Umbilical cord (tissue), 2 donors: ENCODE results near the gene JRKL. TPM values are rescaled to one million over a fixed set of nuclear protein-coding genes. Genes with fewer than 3 reads are reported as not detected.

Experiments used
- DNase-seq: peaks from one replicate; pipeline ENCODE4 v3.0.0-alpha.2; 2015; ENCODE audit warnings: low spot score
- total RNA-seq: library from RNA; depleted of rRNA; stranded (reverse); fragments of >200 nt; gene quantifications from one replicate; pipeline ENCODE4 v1.2.3, GENCODE V29; 2014; ENCODE audit warnings: low replicate concordance; ENCODE audit not compliant: insufficient read depth

JRKL gene
- 27.4 TPM for total RNA-seq

- DNase-seq, result peak; percentile 98
Measured at GRCh38 chr11:96389720-96390487, at the start of gene JRKL, which contains the start of gene CCDC82. Gene JRKL, plus strand, starts transcription at chr11:96390013. Its CDS starts 637 bp downstream, at chr11:96390650. Gene CCDC82, minus strand, starts transcription at chr11:96389912. Its CDS starts 5,165 bp downstream, at chr11:96384747.

GRCh38 chr11:96340555-96340885 is 49.3 kb upstream of the JRKL start:
- DNase-seq, result no peak

- DNase-seq, result no peak
Measured at GRCh38 chr11:96341211-96342013, 48.4 kb upstream of the JRKL start.

DNA sequence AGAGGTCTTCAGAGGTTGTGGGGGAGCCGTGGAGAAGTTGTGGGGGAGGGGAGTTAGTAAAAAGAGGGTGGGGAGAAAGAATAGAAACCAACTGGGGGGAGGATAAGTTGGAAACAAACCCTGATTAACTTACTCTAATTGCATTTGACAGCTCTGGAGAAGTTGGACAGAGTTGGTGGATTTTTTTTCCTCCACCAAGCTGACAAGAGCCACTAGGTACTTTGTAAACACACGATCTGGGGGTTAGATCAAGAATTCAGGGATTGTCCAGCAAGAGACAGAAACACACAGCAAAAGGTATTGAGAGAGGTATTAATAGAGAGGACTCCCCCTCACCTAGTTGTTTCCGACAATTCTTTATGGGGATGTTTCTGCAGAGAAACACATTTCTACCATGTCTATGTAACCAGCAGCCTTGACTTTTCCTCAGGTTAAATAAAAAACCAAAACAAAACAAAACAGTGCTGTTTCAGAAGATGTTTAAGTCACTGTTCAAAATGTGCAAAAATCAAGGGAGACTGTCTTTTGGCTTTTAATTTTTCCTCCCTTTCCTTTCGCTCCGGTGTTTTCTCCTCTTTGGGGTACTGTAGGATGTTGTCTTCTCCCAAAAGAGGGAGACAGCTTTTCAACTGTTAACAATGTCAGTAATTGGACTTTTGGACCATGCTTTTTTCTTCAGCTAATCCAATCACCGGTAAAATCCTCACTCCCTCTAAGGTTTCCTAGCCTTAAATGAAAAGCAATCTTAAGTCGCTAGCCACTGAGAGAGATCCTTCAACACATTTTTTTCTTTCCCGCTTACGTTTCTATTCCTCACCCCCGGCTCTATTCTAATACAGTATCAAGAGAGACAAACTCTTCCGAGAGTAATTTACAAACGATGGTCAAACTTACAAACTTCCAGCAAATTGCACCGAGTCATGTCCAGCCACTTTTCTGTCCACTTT is 47.5 kb upstream of the JRKL start:
- DNase-seq, result peak; percentile 55

GRCh38 chr11:96342961-96343711 is 46.7 kb upstream of the JRKL start, which contains the start of gene MAML2:
Gene MAML2, minus strand, starts transcription at chr11:96343195. Its CDS starts 1,300 bp downstream, at chr11:96341895.
- DNase-seq, result peak; percentile 97

DNA sequence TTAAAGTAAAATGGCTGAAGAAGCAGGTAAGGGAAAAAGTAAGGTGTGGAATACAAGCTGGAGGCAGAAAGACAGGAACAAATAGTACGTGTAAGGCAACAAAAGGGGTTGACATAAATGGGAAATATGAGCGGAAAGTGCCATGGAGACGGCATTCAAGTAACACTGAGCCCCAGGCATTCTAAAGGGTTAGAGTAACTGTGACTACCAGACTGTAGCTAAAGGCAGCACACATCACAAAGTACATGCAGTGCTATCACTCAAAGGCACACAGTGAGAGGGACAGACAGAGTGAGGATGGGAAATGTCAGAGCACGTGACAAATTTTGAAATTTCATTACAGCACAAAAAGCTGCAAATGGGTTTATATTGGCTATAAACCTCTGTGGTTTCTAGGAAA is 33.0 kb upstream of the JRKL start:
- DNase-seq, result no peak

DNA sequence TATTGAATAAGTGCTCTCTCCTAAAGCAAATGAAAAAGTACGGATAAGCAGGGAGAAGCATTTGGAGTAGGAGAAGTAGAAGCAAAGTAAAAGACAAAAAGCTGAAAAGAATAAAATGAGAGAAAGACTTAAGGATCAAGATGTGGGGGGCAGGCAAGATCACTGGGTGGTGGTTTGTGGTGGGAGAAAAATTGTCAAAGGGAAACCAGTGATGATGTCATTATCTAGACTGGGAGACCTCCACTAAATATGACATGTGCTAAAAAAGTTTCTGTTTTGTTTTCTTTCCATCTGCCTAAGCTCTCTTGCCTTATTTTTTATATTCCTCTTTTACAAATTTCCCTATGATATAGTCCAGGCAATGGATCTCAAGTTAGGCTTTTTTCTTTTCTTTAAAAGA is 32.0 kb upstream of the JRKL start:
- DNase-seq, result no peak

DNA sequence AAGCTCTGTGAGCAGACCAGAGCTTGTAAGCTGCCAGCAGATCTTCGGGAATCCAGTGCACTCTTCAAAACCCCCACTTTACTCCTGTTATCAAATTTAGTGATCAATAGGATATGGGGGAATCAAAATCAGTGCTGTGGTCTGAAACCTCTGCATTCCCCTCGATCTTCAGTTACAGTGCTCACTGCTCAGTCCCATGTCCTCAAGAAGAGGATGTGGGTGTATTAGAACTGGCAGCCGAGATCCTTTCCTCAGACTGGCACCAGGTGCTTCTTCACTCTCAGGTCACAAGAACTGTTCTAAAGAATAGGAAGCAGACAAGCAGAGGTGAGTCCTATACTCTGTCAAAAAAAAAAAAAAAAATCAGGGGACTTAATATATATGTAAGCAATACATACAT is 31.5 kb upstream of the JRKL start:
- no peak for DNase-seq

GRCh38 chr11:96361778-96362177 is 28.0 kb upstream of the JRKL start:
- DNase-seq, result no peak

DNA sequence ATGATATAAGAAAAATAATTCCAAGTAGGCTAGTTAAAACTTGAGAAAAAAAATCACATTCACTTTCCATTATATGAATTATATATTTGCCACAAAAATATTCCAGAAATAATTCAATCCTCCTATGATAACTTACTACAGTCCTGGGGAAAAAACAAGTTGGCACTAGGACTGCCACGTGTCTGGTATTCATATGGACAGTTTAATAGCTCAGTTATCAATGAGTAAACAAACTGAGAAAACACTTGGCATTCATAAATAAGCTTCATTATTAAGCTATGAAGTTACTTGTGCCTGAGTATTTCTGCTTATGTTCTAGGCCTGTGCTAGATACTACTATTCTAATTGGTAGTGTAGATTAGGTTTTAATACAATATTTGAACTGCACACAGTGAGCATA is 24.3 kb upstream of the JRKL start:
- no peak for DNase-seq

GRCh38 chr11:96366024-96366423 is 23.8 kb upstream of the JRKL start:
- DNase-seq, result no peak

GRCh38 chr11:96367342-96367741 is 22.5 kb upstream of the JRKL start:
- DNase-seq, result no peak

- no peak for DNase-seq
Measured at GRCh38 chr11:96373826-96374225, 16.0 kb upstream of the JRKL start.

DNA sequence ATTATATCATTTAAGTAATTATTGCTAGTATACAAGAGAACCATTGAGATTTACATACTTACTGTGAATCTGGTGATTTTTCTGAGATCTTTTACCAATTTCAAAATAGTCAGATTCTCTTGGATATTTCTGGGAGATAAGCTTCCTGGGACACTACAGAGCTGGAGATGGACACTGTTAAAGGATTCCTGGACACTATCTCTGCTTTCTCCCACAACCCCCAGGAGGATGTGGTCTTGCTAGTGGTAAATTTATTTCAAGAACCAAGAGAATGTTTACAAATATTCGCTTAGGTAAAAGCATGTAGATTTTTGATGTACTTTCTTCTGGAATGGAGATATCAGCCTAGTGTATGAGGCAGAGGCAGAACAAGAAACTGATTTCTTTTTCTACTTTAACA is 13.0 kb upstream of the JRKL start:
- DNase-seq, result no peak

- DNase-seq, result no peak
Measured at GRCh38 chr11:96384156-96384555, 5.7 kb upstream of the JRKL start.

DNA sequence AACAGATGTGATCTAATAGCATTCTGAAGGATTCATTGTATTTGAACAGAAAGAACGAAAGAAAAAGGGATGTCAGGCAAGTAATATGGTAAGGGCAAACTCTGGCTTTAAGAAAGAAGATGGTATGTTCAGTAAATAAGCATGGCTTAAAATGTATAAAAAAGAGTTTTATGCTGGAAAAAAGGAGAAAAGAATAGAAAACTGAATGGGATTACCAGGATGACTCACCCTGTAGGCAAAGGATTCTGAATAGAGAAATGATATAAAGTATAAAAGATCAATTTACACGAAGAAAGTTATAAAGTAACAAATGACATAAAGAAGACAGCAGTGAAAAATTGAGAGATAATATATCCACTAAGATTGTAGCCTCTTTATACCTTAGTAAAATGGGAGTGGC is 4.6 kb upstream of the JRKL start:
- DNase-seq, result no peak

DNA sequence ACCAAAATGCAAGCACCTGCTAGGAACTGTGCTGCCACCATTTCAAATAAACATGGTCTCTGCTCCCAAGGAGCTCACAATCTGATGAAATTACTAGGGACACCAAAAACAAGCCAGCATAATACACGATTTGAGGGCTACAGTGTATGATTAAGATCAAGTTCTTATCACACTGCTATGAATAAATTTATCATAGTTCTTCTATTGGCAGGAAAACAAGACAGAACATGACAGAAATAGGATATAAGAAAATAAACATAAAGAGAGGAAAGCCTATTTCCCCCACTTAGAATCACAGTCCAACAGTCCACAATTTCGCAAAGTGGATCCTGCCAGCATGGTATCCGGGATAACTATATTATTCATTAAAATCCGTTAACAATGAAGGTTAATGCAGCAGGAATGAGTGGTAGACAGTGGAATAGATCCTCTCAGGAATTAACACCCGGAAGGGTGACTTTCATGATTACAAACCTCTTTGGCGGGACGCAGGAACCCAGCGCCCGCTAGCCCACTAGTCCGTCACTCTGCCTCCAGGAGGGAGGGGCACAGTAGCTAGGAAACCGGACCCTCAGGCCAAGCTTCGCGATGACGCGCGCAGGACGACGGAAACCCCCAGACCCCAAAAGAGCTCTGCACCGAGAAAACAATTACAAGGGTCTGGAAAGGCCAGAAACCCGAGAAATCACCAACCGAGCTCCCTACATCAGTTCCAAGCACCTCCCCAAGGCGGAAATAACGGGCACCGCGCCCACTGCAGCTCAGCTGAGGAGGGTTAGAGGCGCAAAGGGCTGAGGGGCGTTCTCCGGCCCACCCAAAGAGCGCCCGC is 708 bp upstream of the JRKL start:
- no peak for DNase-seq

GRCh38 chr11:96390488-96390792 is 627 bp downstream of the JRKL start:
- no peak for DNase-seq

DNA sequence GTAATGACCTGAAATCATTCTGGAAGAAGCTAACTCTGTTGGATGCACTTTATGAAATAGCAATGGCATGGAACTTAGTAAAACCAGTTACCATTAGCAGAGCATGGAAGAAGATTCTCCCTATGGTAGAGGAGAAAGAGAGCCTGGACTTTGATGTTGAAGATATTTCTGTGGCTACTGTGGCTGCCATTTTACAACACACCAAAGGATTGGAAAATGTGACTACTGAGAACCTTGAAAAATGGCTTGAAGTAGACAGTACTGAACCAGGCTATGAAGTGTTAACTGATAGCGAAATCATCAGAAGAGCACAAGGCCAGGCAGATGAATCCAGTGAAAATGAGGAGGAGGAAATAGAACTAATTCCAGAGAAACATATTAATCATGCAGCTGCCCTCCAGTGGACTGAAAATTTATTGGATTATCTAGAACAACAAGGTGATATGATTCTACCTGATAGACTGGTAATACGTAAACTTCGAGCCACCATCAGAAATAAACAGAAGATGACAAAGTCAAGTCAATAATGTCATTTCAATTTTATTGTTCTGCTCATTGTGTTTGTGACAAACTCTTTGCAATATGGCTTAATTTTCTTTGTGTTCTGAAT is 2.0 kb downstream of the JRKL start:
- DNase-seq, result no peak
